Mammary epithelial cell (primary cell): ENCODE data around the gene PRUNE1.

Source experiments
- CTCF ChIP-seq, 2 donors: IDR thresholded peaks in 1 of 2; conservative IDR thresholded peaks in 1 of 2; 2 replicates each; pipeline ENCODE4 v1.5.1; 2011 to 2012; ENCODE audit warnings: inconsistent platforms in 2 of 2, low read length in 2 of 2, mild to moderate bottlenecking in 2 of 2, control low read depth in 1 of 2, low read depth in 1 of 2; ENCODE audit not compliant: insufficient read depth in 1 of 2; ENCODE audit errors: extremely low read depth in 1 of 2
- EZH2 ChIP-seq: IDR thresholded peaks from 2 replicates; pipeline ENCODE4 v1.6.1; 2012; ENCODE audit warnings: low read length, inconsistent platforms, borderline replicate concordance

DNA sequence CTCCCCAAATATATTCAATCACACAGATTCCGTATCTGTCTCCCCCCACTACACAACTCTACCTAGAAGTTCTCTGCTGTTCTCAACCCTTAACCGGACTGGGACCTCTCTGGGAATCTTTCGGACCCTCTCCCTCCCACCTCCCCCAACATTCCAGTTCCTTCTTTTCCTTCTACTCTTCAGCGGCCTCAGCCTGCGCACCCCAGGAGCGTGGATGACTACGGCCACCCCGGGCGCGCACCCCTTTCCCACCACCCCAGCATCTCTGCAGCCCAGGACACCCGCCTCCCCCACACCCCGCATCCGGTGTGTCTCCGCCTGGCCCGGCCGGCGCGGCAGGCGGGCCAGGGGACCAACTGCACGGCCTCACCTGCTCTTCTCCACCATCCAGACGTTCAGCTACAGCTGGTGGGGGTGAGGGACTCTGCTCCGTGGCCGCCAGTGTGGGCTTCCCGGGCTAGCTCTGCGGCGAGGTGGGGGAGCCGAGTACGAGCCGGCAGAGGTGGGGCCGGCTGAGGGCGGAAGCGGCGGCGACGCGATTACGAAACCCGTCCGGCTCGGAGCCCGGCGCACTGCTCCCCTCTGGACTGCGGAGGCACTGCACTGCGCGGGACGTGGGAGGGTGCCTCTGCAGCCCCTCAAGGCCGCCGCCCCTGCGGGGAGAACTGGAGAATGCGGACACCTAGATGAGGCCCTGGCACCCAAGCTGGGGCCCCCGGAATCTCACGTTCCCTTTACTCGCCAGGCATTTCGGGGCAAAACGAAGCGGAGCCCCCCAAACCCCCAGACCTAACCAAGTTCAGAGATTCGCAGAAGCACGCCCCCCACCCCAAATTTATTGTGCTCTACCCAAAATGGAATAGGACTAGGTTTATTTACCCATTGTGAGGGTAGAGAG is 51.1 kb downstream of the PRUNE1 start, which contains the start of gene CDC42SE1:
- TF ChIP-seq CTCF (conservative IDR thresholded peaks at IDR 0.05 in 1 of 2, IDR thresholded peaks at IDR 0.05 in 1 of 2; ENCODE audit: extremely low read depth in 1 of 2, insufficient read depth in 1 of 2, low read depth in 1 of 2, low read length in 2 of 2) (peak; percentile 61 to 83), EZH2 (no peak)
